Prostate gland (tissue), 2 donors: ENCODE data around the gene ZBTB16. TPM values are rescaled to one million over a fixed set of nuclear protein-coding genes. Genes with fewer than 3 reads are reported as not detected.
"Not testable (repeated sequence)": the region's sequence is repeated elsewhere in the genome, so short reads cannot be mapped to it uniquely, and the experiment has no call there.

Experiments
- DNase-seq: peaks from one replicate; pipeline ENCODE4 v3.0.0-alpha.2; 2019; ENCODE audit warnings: low spot score
- H3K27ac ChIP-seq, 2 donors: fragments of 200-600 bp; sonication (generic); 2 replicates each; pipeline ENCODE4 v1.5.1; 2017 to 2019
- H3K27me3 ChIP-seq: fragments of 200-600 bp; sonication (generic); replicated peaks from 2 replicates; pipeline ENCODE4 v1.5.1; 2019; ENCODE audit not compliant: insufficient read depth
- H3K36me3 ChIP-seq, 2 donors: fragments of 200-600 bp; sonication (generic); 1 replicate in 1 of 2; 2 replicates in 1 of 2; pipeline versions ENCODE4 v1.5.1 to v1.8.1; 2017 to 2019
- H3K4me1 ChIP-seq: fragments of 200-600 bp; sonication (generic); replicated peaks from 2 replicates; pipeline ENCODE4 v1.5.1; 2019
- H3K4me3 ChIP-seq, 2 donors: fragments of 200-600 bp; sonication (generic); 2 replicates each; pipeline ENCODE4 v1.5.1; 2017 to 2019
- H3K9me3 ChIP-seq: fragments of 200-600 bp; sonication (generic); 2 replicates; pipeline ENCODE4 v1.5.1; 2017
- CTCF ChIP-seq, 4 experiments: fragments of 200-600 bp in 2 of 4; fragments of 450-650 bp in 2 of 4; sonication (generic) in 2 of 4; IDR thresholded peaks; 1 replicate in 3 of 4; 2 replicates in 1 of 4; pipeline ENCODE4 v1.5.1; 2016 to 2019; ENCODE audit warnings: antibody characterized with exemption in 4 of 4, mild to moderate bottlenecking in 2 of 4, moderate library complexity in 2 of 4
- POLR2A ChIP-seq: fragments of 450-650 bp; IDR thresholded peaks from one replicate; pipeline ENCODE4 v1.6.1; 2016; ENCODE audit warnings: antibody characterized with exemption, mild to moderate bottlenecking
- POLR2AphosphoS5 ChIP-seq: sonication (generic); formaldehyde crosslinking; IDR thresholded peaks from one replicate; pipeline ENCODE4 v1.6.1; 2017; ENCODE audit warnings: antibody characterized with exemption
- WGBS: methylation state at CpG from one replicate; pipeline ENCODE4 v1.1.5; 2018; 5-methylcytosine and 5-hydroxymethylcytosine counted together
- intact Hi-C: fragments of 100-400 bp; cut with DNase I; formaldehyde crosslinking; loops from one replicate; pipeline ENCODE4 v1.14.2; 2022
- total RNA-seq, 2 donors: library from RNA; depleted of rRNA; stranded (reverse); fragments of >200 nt; gene quantifications; one replicate each; pipeline ENCODE4 v1.1.0, GENCODE V29; 2016

Gene ZBTB16
- total RNA-seq, 2 donors from 2014 or later, result 171 to 230 TPM

- no peaks in the 10 kb centered on the region for H3K9me3 ChIP-seq
- peak; percentile 73 for DNase-seq
- TF ChIP-seq POLR2A, result no peak
- TF ChIP-seq CTCF (IDR thresholded peaks at IDR 0.05), result peak in 1 of 4 experiments; percentile 4
- peak; percentile 96 for TF ChIP-seq POLR2AphosphoS5
- intact Hi-C loops, result no loop called here
- H3K4me1 ChIP-seq, result peaks cover 10% of the 10 kb centered on the region
- WGBS, result 47% methylated on average over 7 of the region's 7 CpGs
- H3K4me3 ChIP-seq, result no peak overlapping the region
- no peaks in the 10 kb centered on the region for H3K36me3 ChIP-seq
- no peaks in the 10 kb centered on the region for H3K27me3 ChIP-seq
- H3K27ac ChIP-seq, result peak overlapping the region; percentile 96 to 98
Measured at GRCh38 chr11:114040706-114041211, 18.8 kb upstream of the ZBTB16 start.

GRCh38 chr11:114042234-114042633 lies 17.3 kb upstream of the ZBTB16 start:
- no peak for TF ChIP-seq POLR2A
- TF ChIP-seq POLR2AphosphoS5, result no peak
- TF ChIP-seq CTCF (IDR thresholded peaks at IDR 0.05), result no peak
- peak overlapping the region; percentile 6 to 39 for H3K27ac ChIP-seq
- intact Hi-C loops, result no loop called here
- DNase-seq, result no peak
- no peaks in the 10 kb centered on the region for H3K9me3 ChIP-seq
- no peak overlapping the region for H3K4me3 ChIP-seq
- no peaks in the 10 kb centered on the region for H3K27me3 ChIP-seq
- 81% methylated on average over 5 of the region's 5 CpGs for WGBS
- H3K36me3 ChIP-seq, result no peaks in the 10 kb centered on the region
- peaks cover 8% of the 10 kb centered on the region for H3K4me1 ChIP-seq

GRCh38 chr11:114044042-114044871 lies 15.3 kb upstream of the ZBTB16 start:
- intact Hi-C loops, result no loop called here

GRCh38 chr11:114047327-114047726 lies 12.2 kb upstream of the ZBTB16 start:
- Histone ChIP-seq H3K27me3 (no peaks in the 10 kb centered on the region), H3K27ac (no peak overlapping the region), H3K9me3 (no peaks in the 10 kb centered on the region), H3K4me1 (no peaks in the 10 kb centered on the region), H3K4me3 (no peak overlapping the region), H3K36me3 (no peaks in the 10 kb centered on the region)
- 83% methylated on average over 4 of the region's 4 CpGs for WGBS
- intact Hi-C loops, result no loop called here
- DNase-seq, result no peak
- TF ChIP-seq POLR2AphosphoS5 (no peak), POLR2A (no peak)

More at GRCh38 chr11:114044042-114044871, 15.3 kb upstream of the ZBTB16 start:
- Histone ChIP-seq H3K9me3 (no peaks in the 10 kb centered on the region), H3K4me1 (peaks cover 8% of the 10 kb centered on the region), H3K36me3 (no peaks in the 10 kb centered on the region), H3K27me3 (no peaks in the 10 kb centered on the region), H3K27ac (peak overlapping the region; percentile 9 to 44), H3K4me3 (no peak overlapping the region)
- no peak for DNase-seq
- 60% methylated on average over 10 of the region's 10 CpGs for WGBS
- TF ChIP-seq CTCF (IDR thresholded peaks at IDR 0.05) (no peak), POLR2AphosphoS5 (peak; percentile 22), POLR2A (no peak)

GRCh38 chr11:114049050-114049449 lies 10.5 kb upstream of the ZBTB16 start:
- H3K9me3 ChIP-seq, result no peaks in the 10 kb centered on the region
- H3K27ac ChIP-seq, result no peak overlapping the region
- TF ChIP-seq POLR2A, result no peak
- no peak for TF ChIP-seq CTCF (IDR thresholded peaks at IDR 0.05)
- TF ChIP-seq POLR2AphosphoS5, result no peak
- no peak overlapping the region for H3K4me3 ChIP-seq
- no peaks in the 10 kb centered on the region for H3K36me3 ChIP-seq
- WGBS, result 80% methylated on average over 2 of the region's 2 CpGs
- H3K27me3 ChIP-seq, result no peaks in the 10 kb centered on the region
- no peak for DNase-seq
- H3K4me1 ChIP-seq, result no peaks in the 10 kb centered on the region
- intact Hi-C loops, result no loop called here

- H3K4me1 ChIP-seq, H3K4me3 ChIP-seq, H3K36me3 ChIP-seq, H3K27me3 ChIP-seq, H3K27ac ChIP-seq, H3K9me3 ChIP-seq, DNase-seq, intact Hi-C loops: not testable (repeated sequence)
- WGBS, result 94% methylated on average over 9 of the region's 9 CpGs
Measured at GRCh38 chr11:114049766-114050165, 9.7 kb upstream of the ZBTB16 start.
